Tongue (tissue), 3 donors: ENCODE results near the gene OVCA2. TPM values are rescaled to one million over a fixed set of nuclear protein-coding genes. Genes with fewer than 3 reads are reported as not detected.
A peak's percentile ranks its signal among the peaks of the same experiment; 100 is the strongest.

Experiments used
- DNase-seq: peaks from one replicate; pipeline ENCODE4 v3.0.0-alpha.2; 2015
- small RNA-seq: library from RNA; depleted of rRNA; stranded (forward); fragments of <200 nt; gene quantifications from one replicate; pipeline ENCODE3, GENCODE V24; 2014; ENCODE audit warnings: low replicate concordance
- total RNA-seq: library from RNA; depleted of rRNA; stranded (reverse); fragments of >200 nt; gene quantifications from one replicate; pipeline ENCODE4 v1.2.3, GENCODE V29; 2014

OVCA2 gene
- total RNA-seq, 1 donor from 2014 or later, result 25.6 TPM

- no peak for DNase-seq
These were observed 45.9 kb downstream of the OVCA2 start for GRCh38 chr17:2087597-2088211.

- DNase-seq, result peak; percentile 70
These were observed 47.2 kb downstream of the OVCA2 start for GRCh38 chr17:2089021-2089422.

GRCh38 chr17:2090210-2090641, 48.4 kb downstream of the OVCA2 start:
- no peak for DNase-seq

- DNase-seq, result peak; percentile 80
These were observed 49.1 kb downstream of the OVCA2 start for GRCh38 chr17:2090804-2091534.

GRCh38 chr17:2092253-2092652, 50.4 kb downstream of the OVCA2 start:
- no peak for DNase-seq

Small RNA genes within 50 kb of the gene (small RNA-seq; reads per million reads assigned to genes)
- gene AC090617.9, result not detected
- 7.3 reads per million, percentile 93 among the genes with 10 or more reads in this experiment for gene MIR132
- gene MIR212, result 3.5 reads per million, percentile 91 among the genes with 10 or more reads in this experiment
- not detected for gene OVCA2

Other genes with a start within 250 kb of the OVCA2 start
- 16.1 TPM for gene SMYD4, start 212.1 kb upstream of the OVCA2 start, total RNA-seq
- 40.5 TPM for gene RPA1, start 212.0 kb upstream of the OVCA2 start, total RNA-seq
- gene RTN4RL1, start 16.7 kb upstream of the OVCA2 start, total RNA-seq, result 1.8 TPM
- gene DPH1, start 11.9 kb upstream of the OVCA2 start, total RNA-seq, result 27.8 TPM
- gene HIC1, start 13.1 kb downstream of the OVCA2 start, total RNA-seq, result 56.1 TPM